OCI-M1 (cell line): ENCODE results near the gene GNB1L.
"Not testable (repeated sequence)": the region's sequence is repeated elsewhere in the genome, so short reads cannot be mapped to it uniquely, and the experiment has no call there.

ENCODE experiments used
- DNase-seq: peaks from one replicate; lab custom pipeline; 2025; lab: John Stamatoyannopoulos, UW

Gene GNB1L

GRCh38 chr22:19843857-19844376, 10.8 kb downstream of the GNB1L start:
- DNase-seq, result no peak

DNA sequence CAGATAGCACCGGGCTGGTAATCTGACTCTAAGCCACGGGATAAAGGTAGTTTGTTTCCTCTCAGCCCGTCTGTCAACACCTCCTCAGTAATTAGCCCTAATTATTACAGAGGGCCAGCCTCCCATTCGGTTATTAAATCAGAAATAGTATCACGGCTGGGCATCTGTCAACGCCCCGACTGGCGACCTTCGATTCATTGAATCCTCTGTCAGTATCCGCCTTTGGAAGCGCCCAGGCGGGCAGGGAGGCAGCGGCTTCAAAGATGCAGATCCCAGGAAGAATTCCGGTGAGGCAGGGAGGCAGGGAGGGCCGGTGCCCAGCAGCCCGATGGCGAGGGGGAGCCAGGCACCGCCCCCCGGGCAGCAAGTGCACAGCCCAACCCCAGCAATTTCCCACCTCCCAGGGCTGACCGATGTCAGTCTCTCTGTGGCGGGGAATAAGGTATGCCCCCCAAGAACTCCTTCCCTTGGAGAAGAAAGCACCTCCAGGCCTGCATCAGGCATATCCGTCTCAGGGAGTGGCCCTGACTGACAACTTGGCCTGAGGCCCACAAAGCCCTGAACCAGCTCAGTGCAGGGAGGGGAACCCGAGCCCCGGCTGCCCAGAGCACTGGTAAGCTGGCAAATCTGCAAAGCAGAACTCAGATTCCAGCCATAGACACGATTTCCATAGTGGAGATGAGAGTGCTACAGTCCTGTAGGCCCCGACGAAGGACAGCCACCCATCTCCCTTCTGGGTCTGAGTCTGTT, 11.4 kb downstream of the GNB1L start:
- no peak for DNase-seq

DNA sequence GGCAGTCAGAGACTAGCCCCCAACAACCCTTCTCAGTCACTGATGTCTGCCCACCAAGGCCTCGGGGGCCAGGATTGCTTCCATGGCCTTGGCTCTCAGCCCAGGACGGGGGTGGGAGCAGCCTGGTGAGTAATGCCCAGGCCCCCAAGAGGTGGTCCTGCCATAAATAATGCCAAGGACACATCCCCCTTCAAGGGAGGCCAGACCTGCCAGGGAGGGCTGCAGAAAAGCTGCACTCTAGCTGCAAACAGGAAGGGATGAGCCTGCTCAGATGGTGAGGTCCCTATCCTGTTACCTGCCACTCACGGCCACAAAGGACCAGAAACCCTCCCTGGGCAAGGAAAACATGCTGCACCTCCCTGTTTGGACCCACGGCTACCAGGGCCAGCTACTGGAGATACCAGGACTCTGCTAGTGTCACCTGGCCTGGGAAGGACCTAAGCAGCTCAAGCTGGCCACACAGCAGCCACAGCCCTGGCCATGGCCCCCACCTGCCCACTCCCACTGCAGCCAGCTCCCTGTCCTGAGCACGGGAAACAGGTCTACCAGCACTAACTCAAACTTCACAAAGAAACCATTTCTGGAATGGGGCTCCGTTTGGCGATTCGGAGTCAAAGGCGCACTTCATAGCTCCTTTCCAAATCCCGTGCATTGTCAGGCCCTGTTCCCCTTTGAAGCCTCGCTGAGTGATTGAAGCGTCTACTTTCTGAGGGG, 12.1 kb downstream of the GNB1L start:
- no peak for DNase-seq

- DNase-seq, result no peak
Observed at GRCh38 chr22:19841641-19842392, 12.9 kb downstream of the GNB1L start.

- no peak for DNase-seq
Observed at GRCh38 chr22:19840955-19841640, 13.6 kb downstream of the GNB1L start.

DNA sequence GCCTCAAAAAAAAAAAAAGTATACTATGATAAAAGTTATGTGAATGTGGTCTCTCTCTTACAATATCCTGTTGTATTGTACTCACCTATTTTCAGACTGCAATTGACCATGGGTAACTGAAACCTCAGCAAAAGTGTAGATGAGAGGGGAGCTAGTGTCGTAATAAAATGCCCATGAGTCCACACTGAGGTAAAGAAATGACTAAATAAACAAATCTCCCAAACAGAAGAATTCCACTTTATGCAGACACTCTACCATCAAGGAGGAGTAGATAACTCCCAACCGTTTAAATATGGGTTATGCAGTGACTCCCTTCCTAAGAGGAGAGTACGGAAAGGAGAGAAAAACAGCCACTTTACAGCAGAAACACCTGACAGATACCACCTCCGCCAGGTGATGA, 14.6 kb downstream of the GNB1L start:
- DNase-seq, result no peak

GRCh38 chr22:19837915-19838314, 16.8 kb downstream of the GNB1L start:
- no peak for DNase-seq

DNA sequence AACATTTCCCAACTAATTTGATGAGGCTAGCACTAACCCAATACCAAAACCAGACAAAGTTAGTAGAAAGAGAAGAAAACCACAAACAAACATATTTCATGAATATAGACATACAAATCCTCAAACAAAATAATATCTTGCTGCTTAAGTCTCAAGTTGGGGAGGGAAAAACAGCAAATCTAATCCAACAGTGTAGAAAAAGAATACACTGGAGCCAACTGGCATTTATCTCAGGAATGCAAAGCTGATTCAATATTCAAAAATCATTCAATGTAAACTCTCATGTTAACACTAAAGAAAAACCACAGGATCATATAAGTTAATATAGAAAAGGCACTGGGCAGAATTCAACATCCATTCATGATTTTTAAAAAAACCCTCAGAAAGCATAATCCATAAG, 18.2 kb downstream of the GNB1L start:
- no peak for DNase-seq

DNA sequence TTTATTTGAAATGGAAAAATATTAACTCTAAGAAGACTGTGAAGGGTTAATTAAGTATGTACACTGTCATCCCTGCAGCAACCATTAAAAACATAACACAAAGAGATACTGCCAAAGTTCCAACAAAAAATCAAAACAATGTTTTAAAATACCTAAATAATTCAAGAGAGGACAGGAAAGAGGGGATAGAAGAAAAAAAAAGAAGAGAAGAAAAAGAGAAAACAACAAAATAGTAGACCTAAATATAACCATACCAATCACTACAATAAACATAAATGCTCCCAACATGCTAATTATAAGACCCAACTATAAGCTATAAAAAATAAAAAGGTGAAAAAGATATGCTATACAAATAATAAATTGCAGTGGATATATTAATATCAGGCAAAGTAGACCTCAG, 20.1 kb downstream of the GNB1L start:
- no peak for DNase-seq

- DNase-seq, result not testable (repeated sequence)
Observed at GRCh38 chr22:19833327-19833726, 21.3 kb downstream of the GNB1L start.

GRCh38 chr22:19832476-19833108, 22.1 kb downstream of the GNB1L start:
- DNase-seq, result peak; percentile 53

- DNase-seq, result not testable (repeated sequence)
Observed at GRCh38 chr22:19831979-19832378, 22.7 kb downstream of the GNB1L start.

- DNase-seq, result no peak
Observed at GRCh38 chr22:19831016-19831415, 23.7 kb downstream of the GNB1L start.

DNA sequence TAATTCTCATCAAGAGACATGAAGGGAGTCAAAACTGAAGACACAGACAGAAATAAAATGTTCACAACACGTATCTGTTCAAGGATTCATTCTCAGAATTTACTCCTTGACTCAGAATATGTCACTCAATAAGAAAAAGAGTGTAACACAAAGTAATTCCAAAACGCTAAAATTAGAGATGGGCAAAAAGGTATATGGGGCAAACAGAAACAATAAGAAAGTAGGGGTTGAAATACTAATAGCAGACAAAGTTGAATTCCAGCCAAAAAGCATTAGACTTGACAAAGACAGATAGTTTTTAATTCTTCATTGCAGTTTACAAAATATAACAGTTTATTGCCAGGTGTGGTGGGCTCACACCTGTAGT, 26.7 kb downstream of the GNB1L start:
- DNase-seq, result no peak

DNA sequence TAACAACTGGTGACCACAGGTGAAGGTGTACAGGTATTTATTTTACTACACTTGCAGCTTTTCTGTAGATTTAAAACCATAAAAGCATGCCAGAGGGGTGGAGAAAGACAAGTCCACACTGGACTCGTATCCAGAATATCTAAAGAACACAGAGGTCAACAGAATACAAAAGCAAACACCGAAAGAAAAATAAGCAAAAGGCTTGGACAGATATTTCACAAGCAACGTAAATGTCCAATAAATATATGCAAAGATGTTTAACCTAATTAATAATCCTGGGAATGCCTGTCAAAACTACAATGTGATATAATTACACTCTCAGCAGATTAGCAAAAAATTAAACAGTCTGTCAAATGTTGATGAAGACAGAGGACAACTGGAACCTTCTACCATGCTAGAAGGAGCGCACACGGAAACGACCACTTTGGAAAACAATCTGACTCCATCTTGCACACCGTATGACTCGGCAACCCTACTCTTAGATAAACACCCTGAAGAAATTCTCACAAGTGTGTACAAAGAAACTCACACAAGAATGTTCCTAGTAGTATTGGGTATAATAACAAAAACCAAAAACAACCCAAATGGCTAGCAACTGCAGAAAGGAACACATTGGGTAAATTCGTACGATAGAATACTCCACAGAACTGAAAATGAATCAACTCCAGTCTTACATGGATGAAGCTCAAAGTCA, 27.2 kb downstream of the GNB1L start:
- DNase-seq, result no peak

- no peak for DNase-seq
Observed at GRCh38 chr22:19826619-19826950, 28.1 kb downstream of the GNB1L start.

GRCh38 chr22:19825904-19826618, 28.6 kb downstream of the GNB1L start:
- no peak for DNase-seq

DNA sequence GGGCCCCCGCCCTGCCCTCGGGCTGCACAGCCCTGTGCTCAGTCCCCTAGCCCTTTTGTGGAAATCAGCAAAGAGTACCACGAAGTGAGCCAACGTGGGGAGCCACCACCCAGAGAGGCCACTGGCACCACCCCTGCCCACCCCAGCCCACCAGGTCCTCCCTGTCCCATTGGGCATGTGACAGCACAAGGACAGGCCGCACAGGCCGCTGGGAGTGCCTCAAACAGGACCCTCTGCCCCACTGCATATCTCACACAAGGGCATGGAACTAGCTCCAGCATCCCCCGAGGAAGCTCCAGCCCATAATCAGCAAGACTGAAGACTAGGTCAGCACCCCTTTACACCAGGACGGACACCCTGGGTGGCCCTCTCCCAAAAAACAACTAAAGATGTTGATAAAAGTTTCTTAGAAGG, 29.7 kb downstream of the GNB1L start:
- DNase-seq, result no peak

DNA sequence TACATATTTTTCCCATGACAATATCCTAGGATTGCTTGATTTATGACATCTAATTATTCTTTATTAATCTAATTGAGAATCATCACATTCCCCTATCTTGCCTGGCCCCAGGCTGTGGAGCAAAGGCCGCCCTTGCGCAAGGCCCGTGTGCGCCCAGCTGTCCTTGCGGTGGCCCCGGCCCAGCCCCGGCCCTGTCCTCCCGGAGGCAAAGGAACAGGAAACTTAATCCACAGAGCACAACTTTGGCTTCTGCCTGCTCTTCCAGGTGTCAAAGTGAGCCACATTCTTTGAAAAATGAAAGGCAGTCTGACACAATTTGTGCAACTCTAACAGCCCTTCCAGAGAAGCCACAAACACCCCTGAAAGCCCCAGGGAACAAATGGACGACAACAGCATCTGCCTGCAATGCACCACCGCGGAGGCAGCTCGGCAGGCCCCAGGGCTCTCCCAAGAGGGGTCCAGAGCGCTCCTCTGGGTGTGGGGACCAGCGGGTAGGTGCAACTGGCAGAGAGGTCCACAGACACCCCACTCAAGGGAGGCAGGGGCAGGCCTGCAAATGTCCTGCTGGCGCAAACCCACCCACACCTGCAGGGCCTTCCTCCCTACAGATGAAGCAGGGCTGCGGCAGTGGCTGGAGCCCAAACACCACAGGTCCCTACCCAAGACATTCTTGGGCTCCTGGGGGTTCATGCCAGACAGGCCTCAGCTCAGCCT, 30.3 kb downstream of the GNB1L start:
- no peak for DNase-seq

- no peak for DNase-seq
Observed at GRCh38 chr22:19823902-19824211, 30.8 kb downstream of the GNB1L start.
